HepG2 (cell line): Measurements from ENCODE around the gene CDK10. TPM values are rescaled to one million over a fixed set of nuclear protein-coding genes. Genes with fewer than 3 reads are reported as not detected.

Experiments used
- AGO1 ChIP-seq: fragments of 200-400 bp; formaldehyde crosslinking; IDR thresholded peaks from 2 replicates; pipeline ENCODE4 v1.6.1; 2017; ENCODE audit warnings: mild to moderate bottlenecking, low read depth, low read length, moderate library complexity; ENCODE audit not compliant: poor library complexity, severe bottlenecking
- ARID3A ChIP-seq: IDR thresholded peaks from 2 replicates; pipeline ENCODE4 v1.6.1; 2012; ENCODE audit warnings: low read depth, low read length, improper control_type of control experiment
- ATM ChIP-seq: fragments of 450-650 bp; IDR thresholded peaks from 2 replicates; pipeline ENCODE4 v1.7.1; 2017; ENCODE audit warnings: mild to moderate bottlenecking, borderline replicate concordance
- CENPT ChIP-seq: sonication (generic); formaldehyde crosslinking; IDR thresholded peaks from 2 replicates; pipeline ENCODE4 v1.8.0; 2022; ENCODE audit warnings: low read depth, mild to moderate bottlenecking, moderate library complexity, missing genetic modification reagents
- ELK4 ChIP-seq: sonication (generic); formaldehyde crosslinking; IDR thresholded peaks from 2 replicates; pipeline ENCODE4 v1.9.0; 2021; ENCODE audit warnings: missing genetic modification reagents, borderline replicate concordance
- HOMEZ ChIP-seq: IDR thresholded peaks from 2 replicates; pipeline ENCODE4 v1.6.1; 2016; ENCODE audit warnings: low read depth
- NFKBIZ ChIP-seq: IDR thresholded peaks from 2 replicates; pipeline ENCODE4 v1.6.1; 2018; ENCODE audit warnings: missing genetic modification reagents, missing compliant biosample characterization
- RAD21 ChIP-seq: fragments of 450-650 bp; formaldehyde crosslinking; IDR thresholded peaks from 2 replicates; pipeline ENCODE4 v1.5.0; 2020; ENCODE audit warnings: mild to moderate bottlenecking
- SIN3A ChIP-seq: IDR thresholded peaks from 2 replicates; pipeline ENCODE4 v1.6.1; 2011; ENCODE audit warnings: low read depth, mild to moderate bottlenecking, control low read depth, low read length, borderline replicate concordance
- SP140L ChIP-seq: sonication (generic); formaldehyde crosslinking; IDR thresholded peaks from 2 replicates; pipeline ENCODE4 v1.4.0; 2020; ENCODE audit warnings: missing genetic modification reagents, borderline replicate concordance
- ZNF10 ChIP-seq: sonication (generic); formaldehyde crosslinking; IDR thresholded peaks from 2 replicates; pipeline ENCODE4 v1.4.0; 2020; ENCODE audit warnings: mild to moderate bottlenecking, low read depth, missing genetic modification reagents, borderline replicate concordance
- ZNF207 ChIP-seq: fragments of 450-650 bp; IDR thresholded peaks from 2 replicates; pipeline ENCODE4 v1.6.1; 2016; ENCODE audit warnings: antibody characterized with exemption, borderline replicate concordance
- ZNF264 ChIP-seq: sonication (generic); formaldehyde crosslinking; IDR thresholded peaks from 2 replicates; pipeline ENCODE4 v1.4.0; 2020; ENCODE audit warnings: missing genetic modification reagents
- ZNF318 ChIP-seq: sonication (generic); formaldehyde crosslinking; IDR thresholded peaks from 2 replicates; pipeline ENCODE4 v1.4.0; 2020; ENCODE audit warnings: mild to moderate bottlenecking, missing genetic modification reagents
- polyA plus RNA-seq, 8 experiments: library from polyadenylated mRNA; depleted of rRNA in 3 of 8; stranded (reverse) in 7 of 8; unstranded in 1 of 8; fragments of >200 nt; fragmentation: Illumina TruSeq in 4 of 8; extraction: Trizol in 4 of 8; gene quantifications; 2 replicates each; pipeline versions ENCODE4 v1.2.1 to v1.2.3, GENCODE V29; 2011 to 2016; ENCODE audit warnings: low read depth in 4 of 8, missing spikeins in 1 of 8, mixed read lengths in 1 of 8; ENCODE audit not compliant: insufficient read depth in 1 of 8
- total RNA-seq, 5 experiments: library from RNA; depleted of rRNA; stranded (reverse); fragments of >200 nt; fragmentation: Illumina TruSeq; extraction: Trizol; gene quantifications; 2 replicates each; pipeline ENCODE4 v1.2.3, GENCODE V29; 2016; ENCODE audit warnings: low read depth in 1 of 5

The CDK10 gene
- total and polyA plus RNA-seq, 2 of the 13 experiments (the other 11 are each of a cell fraction or from before 2014, with no cell fraction given) = 2.5 to 3.9 TPM

- TF ChIP-seq RAD21 (CRISPR knock-in tag) (no peak), AGO1 (peak; percentile 82), HOMEZ (CRISPR knock-in tag) (no peak), SP140L (no peak), ZNF264 (CRISPR knock-in tag) (no peak), ELK4 (no peak), ZNF207 (no peak), ARID3A (no peak), NFKBIZ (CRISPR knock-in tag) (no peak), ZNF318 (CRISPR knock-in tag) (no peak), ATM (no peak), CENPT (CRISPR knock-in tag) (no peak), SIN3A (no peak), ZNF10 (no peak)
Measured at GRCh38 chr16:89693931-89694783, 7.7 kb downstream of the CDK10 start (continued).
